ENCODE measurements around the gene FBXO44.
A peak's percentile ranks its signal among the peaks of the same experiment; 100 is the strongest.
"Not testable (repeated sequence)": the region's sequence is repeated elsewhere in the genome, so short reads cannot be mapped to it uniquely, and the experiment has no call there.

Gene FBXO44

DNA sequence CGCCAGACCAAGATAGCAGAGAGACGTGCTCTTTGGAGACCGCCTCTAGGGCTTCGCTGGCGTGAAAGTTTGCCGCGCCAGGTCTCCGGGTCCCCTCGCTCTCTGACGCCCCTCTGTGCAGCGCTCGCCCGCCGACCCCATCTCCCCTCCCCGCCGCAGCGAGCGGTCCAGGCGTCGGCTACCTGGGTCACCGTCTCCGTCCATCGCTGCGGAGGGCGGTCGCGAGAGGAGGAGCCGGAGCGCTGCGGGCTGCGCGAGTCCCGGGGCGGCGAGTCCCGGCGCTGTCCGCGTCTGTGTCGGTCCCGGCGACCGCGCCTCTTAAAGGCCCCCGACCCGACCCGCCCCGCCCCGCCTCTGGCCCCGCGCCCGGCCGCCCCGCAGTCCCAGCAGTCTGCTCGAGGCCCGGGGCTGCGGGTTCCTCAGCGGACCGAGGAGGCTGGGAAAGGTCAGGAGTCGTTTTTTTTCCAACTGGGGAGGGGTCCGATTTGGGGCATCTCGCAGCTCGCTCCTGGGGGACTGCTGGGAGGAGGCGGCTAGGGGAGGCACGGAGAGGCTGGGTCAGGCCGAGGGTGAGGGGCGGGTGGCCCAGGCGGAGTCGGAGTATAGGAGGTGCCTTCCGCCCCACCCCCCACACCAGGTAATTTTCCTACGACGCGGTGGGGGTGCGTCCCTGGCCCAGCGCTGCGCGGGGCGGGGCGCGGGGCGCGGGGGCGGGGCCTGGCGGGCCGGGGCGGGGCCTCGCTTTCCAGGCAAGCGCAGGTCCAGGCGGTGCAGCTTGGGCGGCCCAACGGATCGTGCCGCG lies at the start of gene FBXO44, which contains the start of gene FBXO2:
Gene FBXO44 (plus strand): TSS at position 741 of the 802 bp plus-strand sequence. CDS start 959 bp downstream, outside the sequence.
Gene FBXO2 (minus strand): TSS at position 293 of the 802 bp plus-strand sequence. CDS start 89 bp downstream, at position 204.
- Histone ChIP-seq H3K36me3 (ENCODE audit: control insufficient read depth, low read length) (no peaks in the 10 kb centered on the region; the same call in 1 of the 2 replicates), H3K27ac (ENCODE audit: low read depth, low read length) (no peak within 1 kb of the TSS), H3K4me1 (ENCODE audit: control insufficient read depth, low read length) (peaks cover 24% of the 10 kb centered on the region), H4K20me1 (ENCODE audit: control insufficient read depth, insufficient read depth, low read depth, low read length) (no peaks in the 10 kb centered on the region), H3K9me2 (replicated peaks; ENCODE audit: control insufficient read depth, low read length) (no peaks in the 10 kb centered on the region), H3K4me2 (ENCODE audit: low read length) (peak within 1 kb of the TSS; percentile 82), H3F3A (ENCODE audit: control insufficient read depth, insufficient read depth) (peaks cover 11% of the 10 kb centered on the region), H3K4me3 (ENCODE audit: low read length) (peak within 1 kb of the TSS; percentile 75), H3K27me3 (ENCODE audit: control insufficient read depth, low read length) (peaks cover 18% of the 10 kb centered on the region), H3K79me2 (ENCODE audit: control insufficient read depth, low read length) (no peaks in the 10 kb centered on the region), H3K9me3 (ENCODE audit: control insufficient read depth, insufficient read depth, low read length) (no peaks in the 10 kb centered on the region)
- TF ChIP-seq, protein P1, sequence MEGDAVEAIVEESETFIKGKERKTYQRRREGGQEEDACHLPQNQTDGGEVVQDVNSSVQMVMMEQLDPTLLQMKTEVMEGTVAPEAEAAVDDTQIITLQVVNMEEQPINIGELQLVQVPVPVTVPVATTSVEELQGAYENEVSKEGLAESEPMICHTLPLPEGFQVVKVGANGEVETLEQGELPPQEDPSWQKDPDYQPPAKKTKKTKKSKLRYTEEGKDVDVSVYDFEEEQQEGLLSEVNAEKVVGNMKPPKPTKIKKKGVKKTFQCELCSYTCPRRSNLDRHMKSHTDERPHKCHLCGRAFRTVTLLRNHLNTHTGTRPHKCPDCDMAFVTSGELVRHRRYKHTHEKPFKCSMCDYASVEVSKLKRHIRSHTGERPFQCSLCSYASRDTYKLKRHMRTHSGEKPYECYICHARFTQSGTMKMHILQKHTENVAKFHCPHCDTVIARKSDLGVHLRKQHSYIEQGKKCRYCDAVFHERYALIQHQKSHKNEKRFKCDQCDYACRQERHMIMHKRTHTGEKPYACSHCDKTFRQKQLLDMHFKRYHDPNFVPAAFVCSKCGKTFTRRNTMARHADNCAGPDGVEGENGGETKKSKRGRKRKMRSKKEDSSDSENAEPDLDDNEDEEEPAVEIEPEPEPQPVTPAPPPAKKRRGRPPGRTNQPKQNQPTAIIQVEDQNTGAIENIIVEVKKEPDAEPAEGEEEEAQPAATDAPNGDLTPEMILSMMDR (IDR thresholded peaks at IDR 0.05; ENCODE audit: low read depth, low read length, poor library complexity, severe bottlenecking) = no peak
- TF ChIP-seq EZH2phosphoT487 (IDR thresholded peaks at IDR 0.05; ENCODE audit: borderline replicate concordance, low read length) = no peak

- TF ChIP-seq EZH2phosphoT487 (IDR thresholded peaks at IDR 0.05; ENCODE audit: borderline replicate concordance, low read length) = no peak
- TF ChIP-seq, protein P1 (IDR thresholded peaks at IDR 0.05; ENCODE audit: low read depth, low read length, poor library complexity, severe bottlenecking) = no peak
- Histone ChIP-seq H3K36me3 (ENCODE audit: control insufficient read depth, low read length) (no peaks in the 10 kb centered on the region), H3K27me3 (ENCODE audit: control insufficient read depth, low read length) (0 out of 2 replicates have a peak, but pooled peaks cover 3% of the 10 kb centered on the region), H3K4me3 (ENCODE audit: low read length) (no peak overlapping the region), H4K20me1 (ENCODE audit: control insufficient read depth, insufficient read depth, low read depth, low read length) (no peaks in the 10 kb centered on the region), H3K4me1 (ENCODE audit: control insufficient read depth, low read length) (no peaks in the 10 kb centered on the region), H3K27ac (ENCODE audit: low read depth, low read length) (no peak overlapping the region), H3K9me3 (ENCODE audit: control insufficient read depth, insufficient read depth, low read length) (no peaks in the 10 kb centered on the region), H3K4me2 (ENCODE audit: low read length) (no peak overlapping the region), H3K9me2 (replicated peaks; ENCODE audit: control insufficient read depth, low read length) (no peaks in the 10 kb centered on the region), H3K79me2 (ENCODE audit: control insufficient read depth, low read length) (no peaks in the 10 kb centered on the region), H3F3A (ENCODE audit: control insufficient read depth, insufficient read depth) (no peaks in the 10 kb centered on the region)
Measured at GRCh38 chr1:11606775-11607174, 47.9 kb upstream of the FBXO44 start.

DNA sequence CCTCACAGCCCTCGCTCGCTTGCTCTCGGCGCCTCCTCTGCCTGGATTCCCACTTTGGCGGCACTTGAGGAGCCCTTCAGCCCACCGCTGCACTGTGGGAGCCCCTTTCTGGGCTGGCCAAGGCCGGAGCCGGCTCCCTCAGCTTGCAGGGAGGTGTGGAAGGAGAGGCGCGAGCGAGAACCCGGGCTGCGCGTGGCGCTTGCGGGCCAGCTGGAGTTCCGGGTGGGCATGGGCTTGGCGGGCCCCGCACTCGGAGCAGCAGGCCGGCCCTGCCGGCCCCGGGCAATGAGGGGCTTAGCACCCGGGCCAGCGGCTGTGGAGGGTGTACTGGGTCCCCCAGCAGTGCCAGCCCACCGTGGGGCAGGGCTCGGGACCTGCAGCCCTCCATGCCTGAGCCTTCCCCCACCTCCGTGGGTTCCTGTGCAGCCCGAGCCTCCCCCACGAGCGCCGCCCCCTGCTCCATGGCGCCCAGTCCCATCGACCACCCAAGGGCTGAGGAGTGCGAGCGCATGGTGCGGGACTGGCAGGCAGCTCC lies 46.0 kb upstream of the FBXO44 start:
- H4K20me1 ChIP-seq (ENCODE audit: control insufficient read depth, insufficient read depth, low read depth, low read length); H3K9me3 ChIP-seq (ENCODE audit: control insufficient read depth, insufficient read depth, low read length); H3K79me2 ChIP-seq (ENCODE audit: control insufficient read depth, low read length); H3K27ac ChIP-seq (ENCODE audit: low read depth, low read length); H3F3A ChIP-seq (ENCODE audit: control insufficient read depth, insufficient read depth); H3K9me2 ChIP-seq (replicated peaks; ENCODE audit: control insufficient read depth, low read length); H3K4me2 ChIP-seq (ENCODE audit: low read length); H3K4me1 ChIP-seq (ENCODE audit: control insufficient read depth, low read length); H3K4me3 ChIP-seq (ENCODE audit: low read length); H3K36me3 ChIP-seq (ENCODE audit: control insufficient read depth, low read length); H3K27me3 ChIP-seq (ENCODE audit: control insufficient read depth, low read length): not testable (repeated sequence)

DNA sequence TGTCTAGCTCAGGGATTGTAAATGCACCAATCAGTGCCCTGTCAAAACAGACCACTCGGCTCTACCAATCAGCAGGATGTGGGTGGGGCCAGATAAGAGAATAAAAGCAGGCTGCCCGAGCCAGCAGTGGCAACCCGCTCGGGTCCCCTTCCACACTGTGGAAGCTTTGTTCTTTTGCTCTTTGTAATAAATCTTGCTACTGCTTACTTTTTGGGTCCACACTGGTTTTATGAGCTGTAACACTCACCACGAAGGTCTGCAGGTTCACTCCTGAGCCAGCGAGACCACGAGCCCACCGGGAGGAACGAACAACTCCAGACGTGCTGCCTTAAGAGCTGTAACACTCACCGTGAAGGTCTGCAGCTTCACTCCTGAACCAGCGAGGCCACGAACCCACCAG lies 45.3 kb upstream of the FBXO44 start:
- H3K4me2 ChIP-seq (ENCODE audit: low read length); H3K36me3 ChIP-seq (ENCODE audit: control insufficient read depth, low read length); H3F3A ChIP-seq (ENCODE audit: control insufficient read depth, insufficient read depth); H3K9me3 ChIP-seq (ENCODE audit: control insufficient read depth, insufficient read depth, low read length); H3K9me2 ChIP-seq (replicated peaks; ENCODE audit: control insufficient read depth, low read length); H3K27ac ChIP-seq (ENCODE audit: low read depth, low read length); H3K27me3 ChIP-seq (ENCODE audit: control insufficient read depth, low read length); H3K79me2 ChIP-seq (ENCODE audit: control insufficient read depth, low read length); H4K20me1 ChIP-seq (ENCODE audit: control insufficient read depth, insufficient read depth, low read depth, low read length); H3K4me3 ChIP-seq (ENCODE audit: low read length); H3K4me1 ChIP-seq (ENCODE audit: control insufficient read depth, low read length): not testable (repeated sequence)

All from DOHH2 (cell line).